HepG2 (cell line): ENCODE results near the gene IRF2BPL. TPM values are rescaled to one million over a fixed set of nuclear protein-coding genes. Genes with fewer than 3 reads are reported as not detected.

Experiments
- AGO2 ChIP-seq: fragments of 200-400 bp; formaldehyde crosslinking; optimal IDR thresholded peaks from 2 replicates; pipeline ENCODE3; 2017; ENCODE audit warnings: mild to moderate bottlenecking, low read depth, low read length, moderate library complexity
- ATM ChIP-seq: fragments of 450-650 bp; IDR thresholded peaks from 2 replicates; pipeline ENCODE4 v1.7.1; 2017; ENCODE audit warnings: mild to moderate bottlenecking, borderline replicate concordance
- CHD4 ChIP-seq: fragments of 200-600 bp; sonication (generic); IDR thresholded peaks from 2 replicates; pipeline ENCODE4 v1.7.0; 2017; ENCODE audit warnings: mild to moderate bottlenecking, low read length, borderline replicate concordance
- FIP1L1 ChIP-seq: fragments of 200-400 bp; formaldehyde crosslinking; IDR thresholded peaks from 2 replicates; pipeline ENCODE4 v1.6.1; 2018; ENCODE audit warnings: low read depth, mild to moderate bottlenecking, low read length, moderate library complexity, borderline replicate concordance; ENCODE audit not compliant: insufficient read depth
- GATAD2A ChIP-seq: IDR thresholded peaks from 2 replicates; pipeline ENCODE4 v1.6.1; 2016
- KDM3A ChIP-seq: IDR thresholded peaks from 2 replicates; pipeline ENCODE4 v1.6.1; 2018; ENCODE audit warnings: low read depth, missing compliant biosample characterization
- NFKB2 ChIP-seq: sonication (generic); formaldehyde crosslinking; IDR thresholded peaks from 2 replicates; pipeline ENCODE4 v1.4.0; 2020; ENCODE audit warnings: missing genetic modification reagents, borderline replicate concordance
- RBFOX2 ChIP-seq: fragments of 200-400 bp; formaldehyde crosslinking; IDR thresholded peaks from 2 replicates; pipeline ENCODE4 v1.6.1; 2017; ENCODE audit warnings: low read depth, mild to moderate bottlenecking, low read length
- REPIN1 ChIP-seq: sonication (generic); formaldehyde crosslinking; IDR thresholded peaks from 2 replicates; pipeline ENCODE4 v1.8.0; 2022; ENCODE audit warnings: missing genetic modification reagents, low read depth, mild to moderate bottlenecking, borderline replicate concordance
- YY1 ChIP-seq: IDR thresholded peaks from 2 replicates; pipeline ENCODE4 v1.6.1; 2011; ENCODE audit warnings: low read length, low read depth, moderate library complexity, mild to moderate bottlenecking; ENCODE audit not compliant: insufficient read depth, insufficient replicate concordance
- ZFP36L1 ChIP-seq: sonication (generic); formaldehyde crosslinking; IDR thresholded peaks from 2 replicates; pipeline ENCODE4 v1.8.0; 2022; ENCODE audit warnings: mild to moderate bottlenecking, missing genetic modification reagents, moderate library complexity
- ZNF136 ChIP-seq: sonication (generic); formaldehyde crosslinking; IDR thresholded peaks from 2 replicates; pipeline ENCODE4 v1.8.1; 2022; ENCODE audit warnings: low read depth, mild to moderate bottlenecking, moderate library complexity, missing genetic modification reagents
- polyA plus RNA-seq, 8 experiments: library from polyadenylated mRNA; depleted of rRNA in 3 of 8; stranded (reverse) in 7 of 8; unstranded in 1 of 8; fragments of >200 nt; fragmentation: Illumina TruSeq in 4 of 8; extraction: Trizol in 4 of 8; gene quantifications; 2 replicates each; pipeline versions ENCODE4 v1.2.1 to v1.2.3, GENCODE V29; 2011 to 2016; ENCODE audit warnings: low read depth in 4 of 8, missing spikeins in 1 of 8, mixed read lengths in 1 of 8; ENCODE audit not compliant: insufficient read depth in 1 of 8
- total RNA-seq, 5 experiments: library from RNA; depleted of rRNA; stranded (reverse); fragments of >200 nt; fragmentation: Illumina TruSeq; extraction: Trizol; gene quantifications; 2 replicates each; pipeline ENCODE4 v1.2.3, GENCODE V29; 2016; ENCODE audit warnings: low read depth in 1 of 5
- TF ChIP-seq, protein P1 (sequence below): sonication (generic); IDR thresholded peaks from 2 replicates; pipeline ENCODE4 v1.6.1; 2016; ENCODE audit warnings: low read depth, borderline replicate concordance
- TF ChIP-seq, protein P2 (sequence below): sonication (generic); formaldehyde crosslinking; IDR thresholded peaks from 2 replicates; pipeline ENCODE4 v1.4.0; 2020; ENCODE audit warnings: low read depth, missing genetic modification reagents

Gene IRF2BPL
- total and polyA plus RNA-seq, 2 of the 13 experiments (the other 11 are each of a cell fraction or from before 2014, with no cell fraction given), result 6.6 to 8.4 TPM

DNA sequence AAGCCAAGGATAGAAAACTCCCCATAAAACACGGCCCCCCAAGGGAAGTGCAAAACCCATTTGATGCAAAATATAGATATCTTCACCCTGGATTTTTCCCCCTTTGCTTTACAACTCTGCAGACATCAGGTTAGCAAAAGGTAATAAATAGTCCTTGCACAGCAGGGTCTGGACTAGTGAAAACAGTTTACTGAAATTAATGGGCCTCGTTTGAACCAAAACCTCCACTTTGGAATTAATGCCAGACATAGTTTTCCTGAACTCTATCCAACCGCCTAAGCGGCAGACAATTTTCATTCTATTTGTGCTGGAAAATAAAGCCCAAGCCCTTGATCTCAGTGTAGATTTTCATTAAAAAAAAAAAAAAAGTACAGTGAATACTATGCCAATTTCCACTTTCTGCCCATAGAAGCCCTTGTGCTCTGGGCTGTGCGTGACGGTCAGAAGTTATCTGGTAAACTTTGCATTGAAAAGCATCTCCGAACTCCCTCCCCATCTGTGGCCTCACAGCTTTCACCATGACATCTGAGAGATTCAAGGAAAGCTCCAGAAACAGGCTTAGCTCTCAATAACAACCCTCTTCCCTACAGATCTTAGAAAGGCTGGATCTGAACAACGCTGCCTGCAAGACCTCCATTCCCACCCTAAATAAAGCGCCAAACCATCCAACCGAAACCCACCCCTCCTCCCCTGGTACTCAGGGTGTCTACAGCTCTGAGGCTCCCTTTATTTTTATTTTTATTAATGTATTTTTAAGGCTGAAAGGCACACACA, 11.0 kb upstream of the IRF2BPL start (continued):
- 0 out of 2 replicates have a peak, but pooled peaks have one; percentile 44 for TF ChIP-seq RBFOX2
- TF ChIP-seq FIP1L1, result 0 out of 2 replicates have a peak, but pooled peaks have one; percentile 53
- TF ChIP-seq, protein P1, sequence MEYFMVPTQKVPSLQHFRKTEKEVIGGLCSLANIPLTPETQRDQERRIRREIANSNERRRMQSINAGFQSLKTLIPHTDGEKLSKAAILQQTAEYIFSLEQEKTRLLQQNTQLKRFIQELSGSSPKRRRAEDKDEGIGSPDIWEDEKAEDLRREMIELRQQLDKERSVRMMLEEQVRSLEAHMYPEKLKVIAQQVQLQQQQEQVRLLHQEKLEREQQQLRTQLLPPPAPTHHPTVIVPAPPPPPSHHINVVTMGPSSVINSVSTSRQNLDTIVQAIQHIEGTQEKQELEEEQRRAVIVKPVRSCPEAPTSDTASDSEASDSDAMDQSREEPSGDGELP, result no peak
- no peak for TF ChIP-seq CHD4
- TF ChIP-seq, protein P2, sequence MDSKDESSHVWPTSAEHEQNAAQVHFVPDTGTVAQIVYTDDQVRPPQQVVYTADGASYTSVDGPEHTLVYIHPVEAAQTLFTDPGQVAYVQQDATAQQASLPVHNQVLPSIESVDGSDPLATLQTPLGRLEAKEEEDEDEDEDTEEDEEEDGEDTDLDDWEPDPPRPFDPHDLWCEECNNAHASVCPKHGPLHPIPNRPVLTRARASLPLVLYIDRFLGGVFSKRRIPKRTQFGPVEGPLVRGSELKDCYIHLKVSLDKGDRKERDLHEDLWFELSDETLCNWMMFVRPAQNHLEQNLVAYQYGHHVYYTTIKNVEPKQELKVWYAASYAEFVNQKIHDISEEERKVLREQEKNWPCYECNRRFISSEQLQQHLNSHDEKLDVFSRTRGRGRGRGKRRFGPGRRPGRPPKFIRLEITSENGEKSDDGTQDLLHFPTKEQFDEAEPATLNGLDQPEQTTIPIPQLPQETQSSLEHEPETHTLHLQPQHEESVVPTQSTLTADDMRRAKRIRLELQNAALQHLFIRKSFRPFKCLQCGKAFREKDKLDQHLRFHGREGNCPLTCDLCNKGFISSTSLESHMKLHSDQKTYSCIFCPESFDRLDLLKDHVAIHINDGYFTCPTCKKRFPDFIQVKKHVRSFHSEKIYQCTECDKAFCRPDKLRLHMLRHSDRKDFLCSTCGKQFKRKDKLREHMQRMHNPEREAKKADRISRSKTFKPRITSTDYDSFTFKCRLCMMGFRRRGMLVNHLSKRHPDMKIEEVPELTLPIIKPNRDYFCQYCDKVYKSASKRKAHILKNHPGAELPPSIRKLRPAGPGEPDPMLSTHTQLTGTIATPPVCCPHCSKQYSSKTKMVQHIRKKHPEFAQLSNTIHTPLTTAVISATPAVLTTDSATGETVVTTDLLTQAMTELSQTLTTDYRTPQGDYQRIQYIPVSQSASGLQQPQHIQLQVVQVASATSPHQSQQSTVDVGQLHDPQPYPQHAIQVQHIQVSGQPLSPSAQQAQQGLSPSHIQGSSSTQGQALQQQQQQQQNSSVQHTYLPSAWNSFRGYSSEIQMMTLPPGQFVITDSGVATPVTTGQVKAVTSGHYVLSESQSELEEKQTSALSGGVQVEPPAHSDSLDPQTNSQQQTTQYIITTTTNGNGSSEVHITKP, result no peak
- no peak for TF ChIP-seq AGO2
- 0 out of 2 replicates have a peak, but pooled peaks have one; percentile 9 for TF ChIP-seq KDM3A (CRISPR knock-in tag)
- no peak for TF ChIP-seq YY1
- TF ChIP-seq ZFP36L1 (CRISPR knock-in tag), result 0 out of 2 replicates have a peak, but pooled peaks have one; percentile 49
- TF ChIP-seq GATAD2A (CRISPR knock-in tag), result 0 out of 2 replicates have a peak, but pooled peaks have one; percentile 6
- no peak for TF ChIP-seq ATM
- no peak for TF ChIP-seq ZNF136 (CRISPR knock-in tag)
- TF ChIP-seq REPIN1, result no peak
- TF ChIP-seq NFKB2 (CRISPR knock-in tag), result no peak
